Sigmoid colon (tissue), 7 donors: ENCODE data around the gene IL19. TPM values are rescaled to one million over a fixed set of nuclear protein-coding genes. Genes with fewer than 3 reads are reported as not detected.

ENCODE experiments used
- DNase-seq: peaks from one replicate; pipeline ENCODE4 v3.0.0-alpha.2; 2019
- H3K27ac ChIP-seq, 4 donors: fragments of 200-600 bp; sonication (generic); one replicate each; pipeline ENCODE4 v1.5.1; 2016 to 2019; ENCODE audit warnings: mild to moderate bottlenecking in 1 of 4
- H3K27me3 ChIP-seq, 3 donors: fragments of 200-600 bp; sonication (generic); one replicate each; pipeline ENCODE4 v1.5.1; 2019; ENCODE audit warnings: mild to moderate bottlenecking in 1 of 3
- H3K36me3 ChIP-seq, 4 donors: fragments of 200-600 bp; sonication (generic); one replicate each; pipeline ENCODE4 v1.5.1; 2016 to 2019
- H3K4me1 ChIP-seq, 4 donors: fragments of 200-600 bp; sonication (generic); one replicate each; pipeline ENCODE4 v1.5.1; 2017 to 2019
- H3K4me3 ChIP-seq, 4 donors: fragments of 200-600 bp; sonication (generic); one replicate each; pipeline ENCODE4 v1.5.1; 2017 to 2019; ENCODE audit warnings: mild to moderate bottlenecking in 2 of 4, moderate library complexity in 1 of 4
- H3K9me3 ChIP-seq, 4 donors: fragments of 200-600 bp in 3 of 4; sonication (generic) in 3 of 4; one replicate each; pipeline versions ENCODE4 v1.5.1 to v1.6.1; 2013 to 2019
- EP300 ChIP-seq, 4 donors: sonication (generic); formaldehyde crosslinking; IDR thresholded peaks; one replicate each; pipeline ENCODE4 v1.6.1; 2017; ENCODE audit warnings: antibody characterized with exemption in 4 of 4
- POLR2A ChIP-seq, 2 donors: fragments of 450-650 bp; IDR thresholded peaks; one replicate each; pipeline ENCODE4 v1.6.1; 2016; ENCODE audit warnings: antibody characterized with exemption in 2 of 2, mild to moderate bottlenecking in 2 of 2, moderate library complexity in 2 of 2
- POLR2AphosphoS5 ChIP-seq, 4 donors: sonication (generic); formaldehyde crosslinking; IDR thresholded peaks; one replicate each; pipeline ENCODE4 v1.6.1; 2017; ENCODE audit warnings: antibody characterized with exemption in 4 of 4
- WGBS, 2 donors: extraction: QIAGEN DNeasy Blood & Tissue Kit; methylation state at CpG; one replicate each; pipeline ENCODE4 v1.1.7; 2013; 5-methylcytosine and 5-hydroxymethylcytosine counted together
- intact Hi-C: fragments of 100-400 bp; cut with DNase I; formaldehyde crosslinking; loops from one replicate; pipeline ENCODE4 v1.15.1; 2023
- polyA plus RNA-seq, 3 donors: library from polyadenylated mRNA; stranded (reverse); fragments of 200-250 nt; gene quantifications; one replicate each; pipeline ENCODE4 v1.2.3, GENCODE V29; 2013
- total RNA-seq, 4 donors: library from RNA; depleted of rRNA; stranded (reverse); fragments of >200 nt; gene quantifications; one replicate each; pipeline ENCODE4 v1.1.0, GENCODE V29; 2016
- TF ChIP-seq, protein P1 (sequence below), 4 experiments: fragments of 450-650 bp in 3 of 4; fragments of 200-600 bp in 1 of 4; IDR thresholded peaks; one replicate each; pipeline ENCODE4 v1.5.1; 2016 to 2019; ENCODE audit warnings: antibody characterized with exemption in 4 of 4, mild to moderate bottlenecking in 3 of 4, moderate library complexity in 2 of 4
- donor health status: healthy with polysubstance abuse.
- donor health status: Bipolar disorder and iron deficiency.
- donor health status: healthy.

Gene IL19
- total and polyA plus RNA-seq, 7 donors, result 0.10 TPM; not detected in 6

DNA sequence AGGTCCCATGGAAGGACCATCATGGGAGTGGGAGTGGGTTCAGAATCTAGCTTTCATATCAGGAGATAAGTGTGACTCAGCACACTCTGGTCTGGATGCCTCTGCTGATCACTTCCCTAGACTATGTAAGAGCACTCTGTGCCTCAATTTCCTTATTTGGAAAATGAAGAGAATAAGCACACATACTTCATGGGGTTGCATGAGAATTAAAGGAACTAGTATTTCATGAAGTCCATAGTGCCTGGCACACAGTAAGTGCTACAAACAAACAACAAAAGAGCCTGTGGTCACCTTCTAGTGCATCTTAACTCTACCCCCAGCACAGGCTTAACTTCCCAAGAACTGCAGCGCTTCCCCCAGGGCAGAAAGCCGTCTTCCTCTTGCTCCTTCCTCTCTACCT, 85.3 kb downstream of the IL19 start:
- Histone ChIP-seq H3K9me3 (no peaks in the 10 kb centered on the region), H3K4me1 (no peaks in the 10 kb centered on the region), H3K4me3 (no peak overlapping the region), H3K27me3 (no peaks in the 10 kb centered on the region), H3K27ac (no peak overlapping the region), H3K36me3 (no peaks in the 10 kb centered on the region)
- WGBS, 2 donors, result 89 to 90% methylated on average over 2 of the region's 2 CpGs
- DNase-seq, result no peak
- intact Hi-C loops, result no loop called here
- TF ChIP-seq POLR2AphosphoS5 (IDR thresholded peaks at IDR 0.05) (no peak), EP300 (IDR thresholded peaks at IDR 0.05) (no peak), POLR2A (IDR thresholded peaks at IDR 0.05) (no peak)
- TF ChIP-seq, protein P1, sequence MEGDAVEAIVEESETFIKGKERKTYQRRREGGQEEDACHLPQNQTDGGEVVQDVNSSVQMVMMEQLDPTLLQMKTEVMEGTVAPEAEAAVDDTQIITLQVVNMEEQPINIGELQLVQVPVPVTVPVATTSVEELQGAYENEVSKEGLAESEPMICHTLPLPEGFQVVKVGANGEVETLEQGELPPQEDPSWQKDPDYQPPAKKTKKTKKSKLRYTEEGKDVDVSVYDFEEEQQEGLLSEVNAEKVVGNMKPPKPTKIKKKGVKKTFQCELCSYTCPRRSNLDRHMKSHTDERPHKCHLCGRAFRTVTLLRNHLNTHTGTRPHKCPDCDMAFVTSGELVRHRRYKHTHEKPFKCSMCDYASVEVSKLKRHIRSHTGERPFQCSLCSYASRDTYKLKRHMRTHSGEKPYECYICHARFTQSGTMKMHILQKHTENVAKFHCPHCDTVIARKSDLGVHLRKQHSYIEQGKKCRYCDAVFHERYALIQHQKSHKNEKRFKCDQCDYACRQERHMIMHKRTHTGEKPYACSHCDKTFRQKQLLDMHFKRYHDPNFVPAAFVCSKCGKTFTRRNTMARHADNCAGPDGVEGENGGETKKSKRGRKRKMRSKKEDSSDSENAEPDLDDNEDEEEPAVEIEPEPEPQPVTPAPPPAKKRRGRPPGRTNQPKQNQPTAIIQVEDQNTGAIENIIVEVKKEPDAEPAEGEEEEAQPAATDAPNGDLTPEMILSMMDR (IDR thresholded peaks at IDR 0.05), result no peak

DNA sequence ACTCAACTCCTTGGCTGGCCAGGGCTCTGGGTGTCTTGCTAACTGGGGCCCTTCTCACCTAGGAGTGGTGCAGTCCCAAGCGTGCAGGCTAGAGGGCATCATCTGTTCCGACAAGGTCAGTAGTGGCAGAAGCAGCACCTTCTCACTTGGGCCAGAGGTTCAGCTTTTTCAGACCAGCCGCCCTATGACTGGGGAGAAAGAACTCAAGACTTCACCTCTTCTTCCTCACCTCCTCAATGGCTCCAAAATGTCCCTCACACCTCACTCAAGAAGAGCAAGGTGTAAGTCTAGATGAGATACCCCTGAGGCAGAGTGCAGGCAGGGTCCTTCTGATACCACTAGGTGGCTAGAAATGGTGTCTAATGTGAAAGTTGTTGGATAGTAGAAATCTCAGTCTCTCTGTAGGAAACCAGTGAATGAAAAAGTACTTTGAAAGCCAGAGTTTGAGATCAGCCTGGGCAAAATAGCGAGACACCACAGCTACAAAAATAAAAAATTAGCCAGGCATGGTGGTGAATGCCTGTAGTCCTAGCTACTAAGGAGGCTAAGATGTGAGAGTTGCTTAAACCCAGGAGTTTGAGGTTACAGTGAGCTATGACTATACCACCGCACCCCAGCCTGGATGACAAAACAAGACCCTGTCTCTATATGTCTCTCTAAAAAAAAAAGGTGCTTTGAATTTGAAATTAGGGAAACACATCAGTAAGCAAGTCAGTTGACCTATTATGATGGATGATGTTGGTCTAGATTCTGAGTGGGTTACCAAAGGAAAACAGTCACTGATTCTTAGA, 86.3 kb downstream of the IL19 start:
- Histone ChIP-seq H3K27ac (no peak overlapping the region), H3K27me3 (no peaks in the 10 kb centered on the region), H3K9me3 (no peaks in the 10 kb centered on the region), H3K36me3 (no peaks in the 10 kb centered on the region), H3K4me1 (no peaks in the 10 kb centered on the region), H3K4me3 (no peak overlapping the region)
- intact Hi-C loops, result no loop called here
- 91 to 92% methylated on average over 5 of the region's 5 CpGs for WGBS, 2 donors
- DNase-seq, result no peak
- TF ChIP-seq POLR2AphosphoS5 (IDR thresholded peaks at IDR 0.05) (no peak), EP300 (IDR thresholded peaks at IDR 0.05) (no peak), POLR2A (IDR thresholded peaks at IDR 0.05) (no peak)
- TF ChIP-seq, protein P1 (IDR thresholded peaks at IDR 0.05), result no peak

GRCh38 chr1:206859082-206859521, 88.5 kb downstream of the IL19 start:
- 69 to 77% methylated on average over 5 of the region's 5 CpGs for WGBS, 2 donors
- Histone ChIP-seq H3K4me3 (no peak overlapping the region), H3K27me3 (no peaks in the 10 kb centered on the region), H3K27ac (no peak overlapping the region), H3K9me3 (no peaks in the 10 kb centered on the region), H3K4me1 (no peaks in the 10 kb centered on the region), H3K36me3 (no peaks in the 10 kb centered on the region)
- TF ChIP-seq EP300 (IDR thresholded peaks at IDR 0.05) (no peak), POLR2AphosphoS5 (IDR thresholded peaks at IDR 0.05) (no peak), POLR2A (IDR thresholded peaks at IDR 0.05) (no peak)
- TF ChIP-seq, protein P1 (IDR thresholded peaks at IDR 0.05), result no peak
- no peak for DNase-seq
- intact Hi-C loops, result no loop called here

- intact Hi-C loops, result no loop called here
- H3K27me3 ChIP-seq, result no peaks in the 10 kb centered on the region
Measured at GRCh38 chr1:206860165-206860564, 89.6 kb downstream of the IL19 start.

More at GRCh38 chr1:206860165-206860564, 89.6 kb downstream of the IL19 start:
- no peaks in the 10 kb centered on the region for H3K9me3 ChIP-seq
- 91 to 92% methylated on average over 4 of the region's 4 CpGs for WGBS, 2 donors
- H3K4me1 ChIP-seq, result peaks cover 0 to 5% (median 2%) of the 10 kb centered on the region in 4 donors
- H3K36me3 ChIP-seq, result no peaks in the 10 kb centered on the region
- H3K27ac ChIP-seq, result no peak overlapping the region
- DNase-seq, result no peak
- H3K4me3 ChIP-seq, result no peak overlapping the region
- no peak for TF ChIP-seq POLR2A (IDR thresholded peaks at IDR 0.05)
- TF ChIP-seq, protein P1 (IDR thresholded peaks at IDR 0.05), result no peak
- TF ChIP-seq POLR2AphosphoS5 (IDR thresholded peaks at IDR 0.05), result no peak
- no peak for TF ChIP-seq EP300 (IDR thresholded peaks at IDR 0.05)
